ENCODE results near the gene STX1A. TPM values are rescaled to one million over a fixed set of nuclear protein-coding genes. Genes with fewer than 3 reads are reported as not detected.
A peak's percentile ranks its signal among the peaks of the same experiment; 100 is the strongest.

Gene STX1A
- total and polyA plus RNA-seq, 2 of the 13 experiments (the other 11 are each of a cell fraction or from before 2014, with no cell fraction given) = 6.1 to 12.2 TPM

GRCh38 chr7:73718905-73719805 lies at the start of gene STX1A (continued):
- TF ChIP-seq ZNF652 (CRISPR knock-in tag; IDR thresholded peaks at IDR 0.05; ENCODE audit: borderline replicate concordance, low read depth) = no peak
- TF ChIP-seq PAF1 (CRISPR knock-in tag; IDR thresholded peaks at IDR 0.05) = no peak
- no peak for TF ChIP-seq ZNF850 (CRISPR knock-in tag; conservative IDR thresholded peaks at IDR 0.05)
- TF ChIP-seq, protein P1, sequence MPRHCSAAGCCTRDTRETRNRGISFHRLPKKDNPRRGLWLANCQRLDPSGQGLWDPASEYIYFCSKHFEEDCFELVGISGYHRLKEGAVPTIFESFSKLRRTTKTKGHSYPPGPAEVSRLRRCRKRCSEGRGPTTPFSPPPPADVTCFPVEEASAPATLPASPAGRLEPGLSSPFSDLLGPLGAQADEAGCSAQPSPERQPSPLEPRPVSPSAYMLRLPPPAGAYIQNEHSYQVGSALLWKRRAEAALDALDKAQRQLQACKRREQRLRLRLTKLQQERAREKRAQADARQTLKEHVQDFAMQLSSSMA (CRISPR knock-in tag; IDR thresholded peaks at IDR 0.05) = no peak
- no peak for TF ChIP-seq ZNF296 (CRISPR knock-in tag; conservative IDR thresholded peaks at IDR 0.05)
- TF ChIP-seq TP53 (CRISPR knock-in tag; conservative IDR thresholded peaks at IDR 0.05) = no peak
- no peak for TF ChIP-seq ZNF333 (CRISPR knock-in tag; IDR thresholded peaks at IDR 0.05; ENCODE audit: borderline replicate concordance)
- TF ChIP-seq, protein P2, sequence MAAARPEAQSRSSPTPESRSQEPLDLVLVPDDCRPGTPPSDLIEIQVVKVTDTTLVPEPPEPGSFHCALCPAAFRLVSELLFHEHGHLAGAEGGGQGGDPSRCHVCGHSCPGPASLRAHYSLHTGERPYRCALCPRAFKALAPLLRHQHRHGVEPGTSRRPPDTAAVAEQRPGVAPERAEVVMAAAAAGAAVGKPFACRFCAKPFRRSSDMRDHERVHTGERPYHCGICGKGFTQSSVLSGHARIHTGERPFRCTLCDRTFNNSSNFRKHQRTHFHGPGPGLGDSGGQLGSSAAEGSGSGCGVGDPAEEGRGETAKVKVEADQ (CRISPR knock-in tag; IDR thresholded peaks at IDR 0.05; ENCODE audit: borderline replicate concordance) = 0 out of 2 replicates have a peak, but pooled peaks have one; percentile 48
- no peak for TF ChIP-seq SRSF4 (IDR thresholded peaks at IDR 0.05; ENCODE audit: low read depth, low read length, poor library complexity, severe bottlenecking)
- TF ChIP-seq RARA (CRISPR knock-in tag; IDR thresholded peaks at IDR 0.05) = no peak
- TF ChIP-seq ARNT2 (CRISPR knock-in tag; IDR thresholded peaks at IDR 0.05; ENCODE audit: low read depth) = 0 out of 2 replicates have a peak, but pooled peaks have one; percentile 26
- no peak for TF ChIP-seq NFKBIZ (CRISPR knock-in tag; IDR thresholded peaks at IDR 0.05)
- no peak for TF ChIP-seq SRY (CRISPR knock-in tag; IDR thresholded peaks at IDR 0.05)
- TF ChIP-seq ZNF816 (CRISPR knock-in tag; IDR thresholded peaks at IDR 0.05; ENCODE audit: borderline replicate concordance) = no peak
- TF ChIP-seq HOXA9 (CRISPR knock-in tag; IDR thresholded peaks at IDR 0.05; ENCODE audit: borderline replicate concordance) = no peak
- no peak for TF ChIP-seq U2AF1 (optimal IDR thresholded peaks at IDR 0.05; ENCODE audit: low read depth, low read length)
- no peak for TF ChIP-seq ZNF704 (CRISPR knock-in tag; IDR thresholded peaks at IDR 0.05; ENCODE audit: borderline replicate concordance)
- no peak for TF ChIP-seq ZNF180 (CRISPR knock-in tag; IDR thresholded peaks at IDR 0.05; ENCODE audit: borderline replicate concordance, low read depth)
- TF ChIP-seq, protein P3, sequence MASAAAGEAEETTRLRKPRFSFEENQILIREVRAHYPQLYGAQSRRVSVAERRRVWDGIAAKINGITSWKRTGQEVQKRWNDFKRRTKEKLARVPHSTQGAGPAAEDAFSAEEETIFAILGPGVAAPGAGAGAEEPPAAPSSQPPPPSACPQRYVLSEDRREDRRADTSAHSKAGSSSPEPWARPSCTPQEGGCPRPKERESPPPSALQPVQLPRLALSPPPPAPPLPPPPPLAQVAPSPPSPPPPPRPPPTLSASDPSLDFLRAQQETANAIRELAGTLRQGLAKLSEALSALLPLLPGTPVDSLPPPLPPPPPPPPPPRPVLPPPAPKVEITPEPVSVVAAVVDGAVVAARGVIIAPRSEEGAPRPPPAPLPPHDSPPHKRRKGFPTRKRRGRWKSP (CRISPR knock-in tag; IDR thresholded peaks at IDR 0.05) = no peak
- no peak for TF ChIP-seq ZNF264 (CRISPR knock-in tag; IDR thresholded peaks at IDR 0.05)
- peak; percentile 51; the same call in 1 of the 2 replicates for TF ChIP-seq ZFX (CRISPR knock-in tag; IDR thresholded peaks at IDR 0.05; ENCODE audit: low read depth)
- TF ChIP-seq CBFB (CRISPR knock-in tag; IDR thresholded peaks at IDR 0.05) = no peak
- no peak for TF ChIP-seq ZNF550 (CRISPR knock-in tag; IDR thresholded peaks at IDR 0.05; ENCODE audit: borderline replicate concordance)
- TF ChIP-seq, protein P4, sequence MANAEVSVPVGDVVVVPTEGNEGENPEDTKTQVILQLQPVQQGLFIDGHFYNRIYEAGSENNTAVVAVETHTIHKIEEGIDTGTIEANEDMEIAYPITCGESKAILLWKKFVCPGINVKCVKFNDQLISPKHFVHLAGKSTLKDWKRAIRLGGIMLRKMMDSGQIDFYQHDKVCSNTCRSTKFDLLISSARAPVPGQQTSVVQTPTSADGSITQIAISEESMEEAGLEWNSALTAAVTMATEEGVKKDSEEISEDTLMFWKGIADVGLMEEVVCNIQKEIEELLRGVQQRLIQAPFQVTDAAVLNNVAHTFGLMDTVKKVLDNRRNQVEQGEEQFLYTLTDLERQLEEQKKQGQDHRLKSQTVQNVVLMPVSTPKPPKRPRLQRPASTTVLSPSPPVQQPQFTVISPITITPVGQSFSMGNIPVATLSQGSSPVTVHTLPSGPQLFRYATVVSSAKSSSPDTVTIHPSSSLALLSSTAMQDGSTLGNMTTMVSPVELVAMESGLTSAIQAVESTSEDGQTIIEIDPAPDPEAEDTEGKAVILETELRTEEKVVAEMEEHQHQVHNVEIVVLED (CRISPR knock-in tag; IDR thresholded peaks at IDR 0.05; ENCODE audit: borderline replicate concordance) = no peak
